ENCODE measurements around the gene ZNF600. TPM values are rescaled to one million over a fixed set of nuclear protein-coding genes. Genes with fewer than 3 reads are reported as not detected.

Gene ZNF600
- total and polyA plus RNA-seq, 2 of the 13 experiments (the other 11 are each of a cell fraction or from before 2014, with no cell fraction given) = 15.0 to 16.4 TPM

DNA sequence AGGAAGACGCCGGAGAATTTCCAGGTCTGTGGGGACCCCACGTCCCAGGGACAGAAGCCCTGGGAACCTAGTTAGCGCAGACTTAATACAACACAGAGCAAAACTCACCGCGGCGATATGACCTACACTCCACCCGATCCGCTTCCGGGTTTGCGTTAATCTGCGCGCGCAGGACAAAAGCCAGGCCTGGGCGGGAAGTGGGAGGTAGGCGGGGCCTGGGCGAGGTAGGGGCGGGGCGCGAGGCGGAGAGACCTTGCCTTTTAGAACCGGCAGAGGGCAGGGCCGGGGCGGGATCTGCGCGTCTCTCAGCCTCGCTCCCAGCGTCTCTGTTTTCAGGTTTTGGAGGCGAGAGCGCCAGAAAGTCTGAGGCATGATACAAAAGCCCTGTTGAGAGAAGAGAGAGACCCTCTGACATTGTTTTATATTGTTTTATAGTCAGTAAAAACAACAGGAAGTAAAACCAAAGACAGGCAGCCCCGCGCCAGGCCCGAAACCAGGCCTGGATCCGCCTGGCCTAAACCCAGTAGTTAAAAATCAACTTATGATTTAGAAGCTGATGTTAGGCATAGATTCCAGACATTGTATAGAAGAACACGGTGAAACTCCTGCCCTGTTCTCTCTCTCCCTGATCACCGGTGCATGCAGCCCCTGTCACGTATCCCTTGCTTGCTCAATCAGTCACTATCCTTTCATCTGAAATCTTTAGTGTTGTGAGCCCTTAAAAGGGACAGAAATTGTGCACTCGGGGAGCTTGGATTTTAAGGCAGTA is 51.5 kb downstream of the ZNF600 start, which contains the start of gene ZNF611 (continued):
- TF ChIP-seq, protein P1, sequence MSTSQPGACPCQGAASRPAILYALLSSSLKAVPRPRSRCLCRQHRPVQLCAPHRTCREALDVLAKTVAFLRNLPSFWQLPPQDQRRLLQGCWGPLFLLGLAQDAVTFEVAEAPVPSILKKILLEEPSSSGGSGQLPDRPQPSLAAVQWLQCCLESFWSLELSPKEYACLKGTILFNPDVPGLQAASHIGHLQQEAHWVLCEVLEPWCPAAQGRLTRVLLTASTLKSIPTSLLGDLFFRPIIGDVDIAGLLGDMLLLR (CRISPR knock-in tag; IDR thresholded peaks at IDR 0.05) = no peak
- no peak for TF ChIP-seq ZNF251 (CRISPR knock-in tag; IDR thresholded peaks at IDR 0.05)
- TF ChIP-seq CBFB (CRISPR knock-in tag; IDR thresholded peaks at IDR 0.05) = no peak
- no peak for TF ChIP-seq ZNF652 (CRISPR knock-in tag; IDR thresholded peaks at IDR 0.05; ENCODE audit: borderline replicate concordance, low read depth)
- no peak for TF ChIP-seq PAX8 (CRISPR knock-in tag; IDR thresholded peaks at IDR 0.05; ENCODE audit: borderline replicate concordance)
- no peak for TF ChIP-seq AKNA (CRISPR knock-in tag; IDR thresholded peaks at IDR 0.05; ENCODE audit: borderline replicate concordance)
- TF ChIP-seq ZNF790 (CRISPR knock-in tag; IDR thresholded peaks at IDR 0.05; ENCODE audit: borderline replicate concordance) = no peak
- no peak for TF ChIP-seq SUZ12 (IDR thresholded peaks at IDR 0.05; ENCODE audit: low read depth, low read length)
- peak; percentile 31 for TF ChIP-seq KAT8 (CRISPR knock-in tag; IDR thresholded peaks at IDR 0.05)
- no peak for TF ChIP-seq ZSCAN30 (CRISPR knock-in tag; IDR thresholded peaks at IDR 0.05)
- TF ChIP-seq KDM6A (CRISPR knock-in tag; IDR thresholded peaks at IDR 0.05; ENCODE audit: low read depth) = no peak
- no peak for TF ChIP-seq ZNF660 (CRISPR knock-in tag; IDR thresholded peaks at IDR 0.05; ENCODE audit: borderline replicate concordance, low read depth)
- TF ChIP-seq MBD4 (IDR thresholded peaks at IDR 0.05; ENCODE audit: borderline replicate concordance, low read length) = no peak
- TF ChIP-seq SRSF1 (optimal IDR thresholded peaks at IDR 0.05; ENCODE audit: low read depth, low read length) = no peak
- TF ChIP-seq ZNF281 (CRISPR knock-in tag; IDR thresholded peaks at IDR 0.05; ENCODE audit: borderline replicate concordance) = no peak
- TF ChIP-seq ZNF615 (CRISPR knock-in tag; IDR thresholded peaks at IDR 0.05; ENCODE audit: borderline replicate concordance) = no peak
- 0 out of 2 replicates have a peak, but pooled peaks have one; percentile 27 for TF ChIP-seq SPEN (CRISPR knock-in tag; IDR thresholded peaks at IDR 0.05; ENCODE audit: low read depth)
- no peak for TF ChIP-seq ZNF569 (CRISPR knock-in tag; IDR thresholded peaks at IDR 0.05; ENCODE audit: borderline replicate concordance)

Measured in HepG2 (cell line).